MM.1S (cell line): ENCODE measurements around the gene CPN2.

ENCODE experiments used
- DNase-seq: peaks from one replicate; pipeline ENCODE4 v3.0.0-alpha.2; 2015
- H2AFZ ChIP-seq: fragments of 300-600 bp; sonication (generic); 2 replicates; pipeline ENCODE4 v1.6.0; 2016; ENCODE audit warnings: antibody characterized with exemption, low read length
- H3F3A ChIP-seq: fragments of 300-600 bp; sonication (generic); 2 replicates; pipeline ENCODE4 v1.6.1; 2016; ENCODE audit warnings: mild to moderate bottlenecking, antibody characterized with exemption, low read length, moderate library complexity, mixed read lengths; ENCODE audit not compliant: insufficient read depth
- H3K27ac ChIP-seq: fragments of 300-600 bp; sonication (generic); 2 replicates; pipeline ENCODE4 v1.5.1; 2016; ENCODE audit warnings: mild to moderate bottlenecking, low read length
- H3K27me3 ChIP-seq: fragments of 300-600 bp; sonication (generic); replicated peaks from 2 replicates; pipeline ENCODE4 v1.6.0; 2016; ENCODE audit warnings: low read length; ENCODE audit not compliant: insufficient read depth
- H3K36me3 ChIP-seq: fragments of 300-600 bp; sonication (generic); replicated peaks from 2 replicates; pipeline ENCODE4 v1.6.1; 2016; ENCODE audit warnings: mild to moderate bottlenecking, low read length, mixed read lengths; ENCODE audit not compliant: insufficient read depth
- H3K4me1 ChIP-seq: fragments of 300-600 bp; sonication (generic); 2 replicates; pipeline ENCODE4 v1.6.1; 2016; ENCODE audit warnings: low read length, mixed read lengths
- H3K4me2 ChIP-seq: fragments of 300-600 bp; sonication (generic); 2 replicates; pipeline ENCODE4 v1.6.0; 2016; ENCODE audit warnings: low read depth, low read length
- H3K4me3 ChIP-seq: fragments of 300-600 bp; sonication (generic); 2 replicates; pipeline ENCODE4 v1.5.1; 2016; ENCODE audit warnings: low read length, mixed read lengths
- H3K79me2 ChIP-seq: fragments of 300-600 bp; sonication (generic); 2 replicates; pipeline ENCODE4 v1.6.1; 2016; ENCODE audit warnings: mixed run types, low read length, mixed read lengths
- H3K9ac ChIP-seq: fragments of 300-600 bp; sonication (generic); 2 replicates; pipeline ENCODE4 v1.6.1; 2016; ENCODE audit warnings: low read length, mixed read lengths
- H3K9me2 ChIP-seq: fragments of 300-600 bp; sonication (generic); replicated peaks from 2 replicates; pipeline ENCODE4 v1.6.1; 2016; ENCODE audit warnings: mild to moderate bottlenecking, low read length, mixed read lengths; ENCODE audit not compliant: insufficient read depth
- H3K9me3 ChIP-seq: fragments of 300-600 bp; sonication (generic); replicated peaks from 2 replicates; pipeline ENCODE4 v1.6.1; 2016; ENCODE audit warnings: mild to moderate bottlenecking, low read length, mixed read lengths; ENCODE audit not compliant: insufficient read depth
- H4K20me1 ChIP-seq: fragments of 300-600 bp; sonication (generic); 2 replicates; pipeline ENCODE4 v1.6.1; 2016; ENCODE audit warnings: mild to moderate bottlenecking, low read length, moderate library complexity, mixed read lengths; ENCODE audit not compliant: insufficient read depth
- EZH2 ChIP-seq: fragments of 300-600 bp; sonication (generic); optimal IDR thresholded peaks from 2 replicates; pipeline ENCODE3; 2017; ENCODE audit warnings: low read depth, mild to moderate bottlenecking, antibody characterized with exemption, low read length, mixed read lengths
- EZH2phosphoT487 ChIP-seq: fragments of 300-600 bp; sonication (generic); IDR thresholded peaks from 2 replicates; pipeline ENCODE4 v1.6.1; 2018; ENCODE audit warnings: antibody characterized with exemption, low read length
- TF ChIP-seq, protein P1 (sequence below): fragments of 300-600 bp; sonication (generic); IDR thresholded peaks from 2 replicates; pipeline ENCODE4 v1.5.1; 2016; ENCODE audit warnings: antibody characterized with exemption, low read length, mixed read lengths

The CPN2 gene

DNA sequence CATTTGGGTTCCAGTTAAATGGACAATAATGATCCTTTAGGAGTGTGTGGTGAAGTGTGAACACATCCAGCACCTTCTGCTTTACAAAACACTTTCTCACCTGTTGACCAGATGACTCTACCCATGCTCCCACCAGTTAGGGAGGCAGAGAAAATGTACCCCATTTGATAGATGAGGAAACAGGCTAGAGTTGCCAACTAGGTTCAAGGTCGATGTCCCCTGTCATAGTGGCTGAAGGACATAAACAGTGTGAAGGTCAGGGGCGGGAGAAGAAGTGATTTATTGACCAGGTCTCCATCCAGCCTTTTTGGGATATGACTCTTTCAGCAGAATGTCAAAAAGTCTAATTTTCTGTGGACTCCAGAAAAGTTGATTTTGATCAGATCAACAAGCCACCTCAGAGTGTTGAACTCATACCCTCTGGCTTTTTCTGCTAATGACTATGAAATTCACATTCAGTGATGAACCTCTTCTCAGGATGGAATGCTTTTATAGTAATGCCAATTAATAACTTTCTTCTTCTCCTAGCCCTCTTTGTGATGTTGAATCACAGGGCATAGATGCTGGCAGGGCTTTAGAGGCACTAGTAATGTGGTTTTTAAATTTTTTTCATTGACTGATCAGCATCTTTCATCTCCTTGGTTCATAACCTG is 57.5 kb downstream of the CPN2 start:
- no peaks in the 10 kb centered on the region for H3K36me3 ChIP-seq
- TF ChIP-seq EZH2phosphoT487: no peak
- no peak for TF ChIP-seq EZH2
- TF ChIP-seq, protein P1, sequence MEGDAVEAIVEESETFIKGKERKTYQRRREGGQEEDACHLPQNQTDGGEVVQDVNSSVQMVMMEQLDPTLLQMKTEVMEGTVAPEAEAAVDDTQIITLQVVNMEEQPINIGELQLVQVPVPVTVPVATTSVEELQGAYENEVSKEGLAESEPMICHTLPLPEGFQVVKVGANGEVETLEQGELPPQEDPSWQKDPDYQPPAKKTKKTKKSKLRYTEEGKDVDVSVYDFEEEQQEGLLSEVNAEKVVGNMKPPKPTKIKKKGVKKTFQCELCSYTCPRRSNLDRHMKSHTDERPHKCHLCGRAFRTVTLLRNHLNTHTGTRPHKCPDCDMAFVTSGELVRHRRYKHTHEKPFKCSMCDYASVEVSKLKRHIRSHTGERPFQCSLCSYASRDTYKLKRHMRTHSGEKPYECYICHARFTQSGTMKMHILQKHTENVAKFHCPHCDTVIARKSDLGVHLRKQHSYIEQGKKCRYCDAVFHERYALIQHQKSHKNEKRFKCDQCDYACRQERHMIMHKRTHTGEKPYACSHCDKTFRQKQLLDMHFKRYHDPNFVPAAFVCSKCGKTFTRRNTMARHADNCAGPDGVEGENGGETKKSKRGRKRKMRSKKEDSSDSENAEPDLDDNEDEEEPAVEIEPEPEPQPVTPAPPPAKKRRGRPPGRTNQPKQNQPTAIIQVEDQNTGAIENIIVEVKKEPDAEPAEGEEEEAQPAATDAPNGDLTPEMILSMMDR: no peak
- no peaks in the 10 kb centered on the region for H3K9me3 ChIP-seq
- no peaks in the 10 kb centered on the region for H3K9me2 ChIP-seq
- H3K9ac ChIP-seq: no peak overlapping the region
- no peak overlapping the region for H3K4me2 ChIP-seq
- no peaks in the 10 kb centered on the region for H4K20me1 ChIP-seq
- H3K27me3 ChIP-seq: no peaks in the 10 kb centered on the region
- no peaks in the 10 kb centered on the region for H3F3A ChIP-seq
- DNase-seq: no peak
- H3K4me1 ChIP-seq: no peaks in the 10 kb centered on the region
- H3K27ac ChIP-seq: no peak overlapping the region
- no peak overlapping the region for H3K4me3 ChIP-seq
- no peak overlapping the region for H2AFZ ChIP-seq
- H3K79me2 ChIP-seq: no peaks in the 10 kb centered on the region

DNA sequence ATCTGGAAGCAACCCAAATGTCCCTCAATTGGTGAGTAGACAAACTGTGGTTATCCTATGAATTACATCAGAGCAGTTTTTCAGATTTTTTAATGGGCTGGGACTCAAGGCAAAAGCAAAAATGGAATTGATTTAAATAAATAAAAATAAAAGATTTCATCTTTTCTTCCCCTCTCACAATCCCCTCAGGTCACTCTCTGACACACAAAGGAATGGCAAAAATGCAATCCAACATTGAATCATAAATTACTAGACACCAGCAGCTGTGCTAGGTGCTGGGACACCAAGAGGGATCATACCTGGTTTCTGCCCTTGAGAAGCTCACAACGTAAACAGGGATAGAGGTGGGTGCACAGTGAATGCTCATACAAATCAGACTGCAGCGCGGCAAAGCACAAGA is 58.8 kb downstream of the CPN2 start:
- Histone ChIP-seq H3K9ac (no peak overlapping the region), H3K79me2 (no peaks in the 10 kb centered on the region), H3K27ac (no peak overlapping the region), H3K9me3 (no peaks in the 10 kb centered on the region), H3K4me1 (no peaks in the 10 kb centered on the region), H3K4me3 (no peak overlapping the region), H3K4me2 (no peak overlapping the region), H4K20me1 (no peaks in the 10 kb centered on the region), H3K27me3 (no peaks in the 10 kb centered on the region), H3K9me2 (no peaks in the 10 kb centered on the region), H3F3A (no peaks in the 10 kb centered on the region), H2AFZ (no peak overlapping the region), H3K36me3 (no peaks in the 10 kb centered on the region)
- no peak for DNase-seq
- TF ChIP-seq EZH2phosphoT487 (no peak), EZH2 (no peak)
- TF ChIP-seq, protein P1: no peak
